ENCODE results near the gene PLXNA2.

- no peak for TF ChIP-seq POLR2A (IDR thresholded peaks at IDR 0.05; ENCODE audit: control extremely low read depth in 1 of 2, low read depth in 2 of 2, low read length in 2 of 2)
- no peak for TF ChIP-seq MAFK (IDR thresholded peaks at IDR 0.05; ENCODE audit: low read depth, low read length)
- no peak for TF ChIP-seq CTCF (IDR thresholded peaks at IDR 0.05; ENCODE audit: control extremely low read depth in 1 of 3, insufficient read depth in 1 of 3, low read depth in 1 of 3, low read length in 3 of 3)
- no peak for TF ChIP-seq EZH2 (IDR thresholded peaks at IDR 0.05; ENCODE audit: low read depth, low read length, severe bottlenecking)
- TF ChIP-seq EP300 (IDR thresholded peaks at IDR 0.05; ENCODE audit: borderline replicate concordance in 1 of 2, low read depth in 2 of 2, low read length in 2 of 2), result no peak
- TF ChIP-seq POLR2AphosphoS5 (IDR thresholded peaks at IDR 0.05; ENCODE audit: low read depth, low read length), result no peak
- TF ChIP-seq SRF (IDR thresholded peaks at IDR 0.05; ENCODE audit: low read depth, low read length), result no peak
- no peak for TF ChIP-seq SP1 (IDR thresholded peaks at IDR 0.05; ENCODE audit: low read depth, low read length)
- TF ChIP-seq ATF3 (IDR thresholded peaks at IDR 0.05; ENCODE audit: insufficient read depth, low read depth, low read length), result no peak
These were observed 59.1 kb downstream of the PLXNA2 start for GRCh38 chr1:208184966-208185654.
